ACHN (cell line): ENCODE measurements around the gene SIL1.
A peak's percentile ranks its signal among the peaks of the same experiment; 100 is the strongest.

Experiments
- DNase-seq: peaks from one replicate; pipeline ENCODE4 v3.0.0-alpha.2; 2015
- in situ Hi-C: cut with HindIII; loops from 2 replicates; pipeline ENCODE4 v1.10.0; 2017; ENCODE audit warnings: low sequenced_read_pairs, low pct_ligation_motif_present, low pct_unique_long_range_greater_than_20kb

SIL1 gene

DNA sequence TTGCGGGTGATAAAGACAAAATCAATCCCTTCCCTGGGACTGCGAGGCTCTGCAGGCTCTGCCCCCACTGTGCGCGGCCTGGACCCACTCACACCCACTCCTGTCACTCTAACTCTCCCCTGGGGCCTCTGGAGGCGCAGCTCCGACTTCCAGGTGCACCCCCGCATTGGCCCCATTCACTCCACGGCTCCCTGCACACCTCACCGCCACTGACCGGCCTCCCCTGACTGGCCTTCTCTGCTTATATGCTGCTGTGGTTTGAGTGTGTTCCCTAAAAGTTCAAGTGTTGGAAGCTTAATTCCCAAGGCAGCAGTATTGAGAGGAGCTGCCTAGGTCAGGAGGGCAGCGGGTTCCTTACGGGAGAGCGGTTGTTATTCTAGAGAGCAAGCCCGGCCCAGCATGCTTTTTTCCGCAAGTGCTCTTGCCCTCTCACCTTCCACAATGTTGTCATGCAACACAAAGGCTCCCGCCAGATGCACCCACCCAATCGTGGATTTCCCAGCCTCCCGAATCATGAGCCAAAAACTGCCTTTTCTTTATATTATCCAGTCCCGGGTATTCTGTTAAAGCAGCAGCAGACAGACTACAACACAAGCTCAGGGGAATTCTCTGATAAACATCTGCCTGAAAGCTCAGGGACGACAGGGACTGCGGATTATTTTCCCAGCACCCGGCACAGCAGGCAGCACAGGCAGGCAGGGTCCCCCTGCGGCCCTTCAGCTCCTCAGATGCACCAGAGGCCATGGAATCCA is 249.5 kb downstream of the SIL1 start:
- no peak for DNase-seq

DNA sequence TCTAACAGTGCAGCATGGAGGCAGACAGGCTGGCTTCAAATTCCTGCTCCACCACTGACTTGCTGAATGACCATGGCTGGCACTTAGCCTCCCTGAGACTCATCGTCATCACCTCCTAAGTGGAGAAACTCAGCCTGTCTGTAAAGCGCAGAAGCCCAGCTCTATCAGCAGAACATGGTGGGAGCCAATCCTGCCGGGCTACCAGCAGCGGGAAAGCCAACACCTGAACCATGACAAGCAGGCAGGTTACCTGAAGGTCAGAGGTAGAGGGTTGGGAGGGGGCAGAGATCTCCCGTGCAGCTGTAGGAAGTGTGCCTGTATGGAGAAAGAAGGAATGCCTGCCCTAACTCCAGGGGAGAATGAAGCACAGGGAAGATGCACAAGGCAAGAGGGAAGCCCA is 250.4 kb downstream of the SIL1 start:
- in situ Hi-C loops: no loop called here

More for the DNA sequence above, 249.5 kb downstream of the SIL1 start:
- in situ Hi-C loops: no loop called here

DNA sequence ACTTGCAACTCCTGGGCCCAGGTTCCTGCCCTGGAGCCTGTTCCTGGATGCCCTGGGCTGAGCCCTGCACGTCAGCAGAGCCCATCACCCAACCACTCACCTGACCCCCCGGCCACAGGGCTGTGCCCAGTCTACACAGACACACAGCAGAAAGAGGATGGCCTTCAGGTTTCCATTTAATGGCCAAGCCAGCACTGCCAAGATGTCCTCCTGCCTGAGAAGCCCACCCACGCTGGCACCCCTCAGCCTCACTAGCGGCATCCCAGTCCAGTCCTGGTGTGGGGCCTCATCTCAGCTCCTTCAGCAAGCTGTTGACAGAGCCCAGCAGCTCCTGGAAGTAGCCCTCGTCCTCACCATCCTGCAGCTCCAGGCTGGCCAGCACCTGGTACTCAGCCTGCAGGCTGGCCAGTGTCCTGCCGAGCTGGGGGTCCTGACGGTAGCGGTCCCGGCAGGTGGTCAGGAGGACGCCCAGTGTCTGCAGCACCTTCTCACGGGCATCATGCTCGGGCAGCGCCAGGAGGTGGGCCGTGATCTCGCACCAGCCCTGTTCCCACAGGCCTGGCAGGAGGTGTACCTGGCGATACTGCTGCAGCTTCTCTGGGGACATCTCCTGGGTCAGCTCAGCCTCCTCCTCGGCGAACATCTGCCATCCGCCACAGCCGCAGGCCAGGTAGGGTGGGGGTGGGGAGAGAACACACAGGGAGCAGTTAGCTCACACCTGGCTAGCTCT is 251.2 kb downstream of the SIL1 start:
- no peak for DNase-seq
- in situ Hi-C loops: no loop called here

More for the DNA sequence above, 250.4 kb downstream of the SIL1 start:
- DNase-seq: no peak

DNA sequence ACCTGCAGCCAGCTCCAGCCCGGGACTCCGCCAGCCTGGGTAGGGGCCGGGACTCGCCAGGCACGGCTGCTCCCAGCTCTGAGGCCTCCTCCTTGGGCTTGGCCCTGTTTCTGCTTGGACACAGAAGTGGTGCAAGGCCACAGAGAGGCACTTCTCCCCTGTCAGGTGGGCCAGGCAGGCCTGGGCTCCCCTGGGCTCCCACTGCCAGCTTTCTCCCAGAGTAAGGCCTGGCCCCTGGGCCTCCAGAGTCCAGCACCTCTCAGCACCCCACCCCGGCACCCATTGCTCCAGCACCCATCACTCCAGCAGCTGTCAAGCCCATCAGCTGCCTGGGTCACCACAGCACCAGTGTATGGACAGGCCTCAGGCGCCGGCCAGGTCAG is 251.9 kb downstream of the SIL1 start:
- DNase-seq: no peak
- in situ Hi-C loops: no loop called here

DNA sequence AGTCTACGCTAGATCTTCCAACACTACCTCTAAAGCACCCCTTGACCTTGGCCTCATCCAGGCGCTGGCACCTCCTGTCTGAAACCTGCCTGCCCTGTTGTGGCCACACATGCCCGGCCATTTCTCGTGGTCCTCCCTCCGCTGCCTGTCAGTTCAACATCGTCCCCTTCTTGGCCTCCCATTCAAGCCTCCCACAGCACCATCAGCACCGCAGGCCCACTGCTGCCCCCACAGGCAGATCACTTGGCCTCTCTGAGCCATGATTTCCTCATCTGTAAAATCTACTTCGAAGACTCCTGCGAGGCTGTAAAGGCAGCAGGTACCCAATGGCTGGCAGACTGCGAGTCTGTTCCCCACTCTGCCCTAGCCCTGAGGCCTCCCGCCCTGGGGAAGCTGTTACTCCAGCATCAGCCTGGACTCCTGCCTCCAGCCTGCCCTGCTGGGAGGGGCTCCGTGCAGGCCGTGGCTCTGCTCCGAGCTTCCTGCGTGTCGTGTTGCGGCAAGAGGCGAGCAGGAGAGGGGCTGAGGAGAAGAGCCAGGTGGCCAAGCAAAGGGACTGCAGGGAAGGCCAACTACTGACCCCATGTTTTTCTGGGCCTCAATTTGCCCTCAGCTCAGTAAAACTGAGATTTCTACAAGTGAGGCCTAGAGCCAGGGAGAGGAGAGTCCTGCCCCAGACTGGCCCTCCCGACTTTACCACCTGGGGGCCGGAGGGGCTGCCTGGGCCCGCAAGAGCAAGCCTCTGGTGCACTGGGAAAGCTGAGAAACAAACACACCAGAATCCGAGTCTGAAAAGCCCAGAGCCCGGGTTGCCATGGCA is 252.5 kb downstream of the SIL1 start:
- in situ Hi-C loops: no loop called here
- DNase-seq: peak; percentile 31

DNA sequence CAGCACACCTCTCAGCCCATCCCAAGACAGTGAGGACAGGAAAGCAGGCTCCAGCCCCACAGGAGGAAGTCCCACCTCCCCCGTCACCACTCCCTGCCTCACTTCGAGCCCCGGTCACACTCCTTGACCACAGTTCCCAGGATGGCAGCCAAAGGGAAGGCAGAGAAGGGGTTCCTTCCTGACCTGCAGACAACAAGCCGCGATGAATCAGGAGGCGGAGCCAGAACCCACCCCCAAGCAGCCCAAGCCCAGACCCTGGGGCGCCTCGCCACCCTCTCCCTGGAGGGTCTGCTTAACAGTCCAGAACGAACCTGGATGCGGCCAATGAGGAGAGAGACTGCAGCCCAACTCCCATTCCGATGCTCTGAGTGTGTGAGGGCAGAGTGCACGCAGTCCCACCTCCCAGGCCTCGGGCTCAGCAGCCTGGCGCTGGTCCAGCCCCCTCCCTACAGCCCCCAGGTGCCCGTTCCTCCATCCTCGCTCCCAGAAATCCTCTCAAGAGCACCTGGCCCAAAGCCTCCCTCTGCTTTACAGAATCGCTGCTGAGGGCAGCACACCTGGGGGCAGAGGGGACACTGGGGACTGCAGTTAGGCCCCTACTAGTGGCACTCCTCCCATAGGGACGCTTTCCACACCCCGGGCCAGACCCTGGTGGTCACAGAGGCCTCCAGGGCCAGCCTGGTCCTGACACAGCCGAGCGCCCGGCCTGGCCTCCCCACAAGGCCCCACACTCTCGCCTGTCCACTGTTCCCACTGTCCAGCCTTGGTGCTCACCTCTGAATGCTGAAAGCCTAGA is 253.4 kb downstream of the SIL1 start:
- in situ Hi-C loops: no loop called here
- DNase-seq: peak; percentile 97

DNA sequence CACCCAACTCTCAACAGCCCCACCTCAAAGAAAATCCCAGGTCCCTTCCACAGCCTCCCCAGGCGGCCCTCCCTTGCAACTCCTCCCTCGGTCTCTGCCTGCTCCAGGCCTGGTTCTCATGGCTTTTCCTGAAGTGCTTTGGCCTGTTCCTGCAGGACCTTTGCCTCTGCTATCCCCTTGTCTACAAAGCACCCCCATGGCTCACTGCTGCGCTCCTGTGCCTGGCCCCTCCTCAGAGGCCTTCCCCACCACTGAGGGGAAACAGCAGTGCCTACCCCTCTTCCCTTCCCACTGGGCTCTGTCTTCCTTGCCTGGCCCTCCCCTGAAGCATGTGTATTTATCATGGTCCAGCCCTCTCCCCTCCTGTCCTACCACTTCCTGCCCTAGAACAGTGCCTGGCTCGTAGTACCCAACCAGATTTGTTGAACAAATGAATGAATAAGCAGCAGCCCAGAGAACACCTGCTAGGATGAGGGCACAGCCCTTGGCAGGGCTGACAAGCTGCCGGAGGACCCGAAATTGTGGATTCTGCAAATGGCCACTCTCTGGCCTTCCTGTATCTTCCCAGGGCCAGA is 254.5 kb downstream of the SIL1 start:
- in situ Hi-C loops: no loop called here
- DNase-seq: no peak

DNA sequence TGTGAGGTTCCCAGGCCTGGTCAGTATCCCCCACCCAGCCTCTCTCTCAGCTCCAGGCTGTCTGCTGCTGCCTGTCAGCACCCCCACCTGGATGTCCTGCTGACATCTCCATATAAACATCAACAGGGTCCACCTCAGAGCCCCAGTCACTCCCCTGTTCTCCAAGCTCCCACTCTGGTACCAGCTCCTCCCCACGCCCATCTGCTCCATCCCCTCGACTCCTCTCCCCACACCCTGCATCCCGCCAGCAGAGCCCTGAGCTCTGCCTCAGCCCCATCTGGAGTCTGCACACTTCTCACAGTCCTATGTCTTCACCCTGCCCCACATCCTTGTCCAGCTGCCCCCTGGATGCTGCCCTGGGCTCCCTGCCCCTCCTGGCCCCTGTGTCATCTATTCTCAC is 255.3 kb downstream of the SIL1 start:
- in situ Hi-C loops: no loop called here
- no peak for DNase-seq

DNA sequence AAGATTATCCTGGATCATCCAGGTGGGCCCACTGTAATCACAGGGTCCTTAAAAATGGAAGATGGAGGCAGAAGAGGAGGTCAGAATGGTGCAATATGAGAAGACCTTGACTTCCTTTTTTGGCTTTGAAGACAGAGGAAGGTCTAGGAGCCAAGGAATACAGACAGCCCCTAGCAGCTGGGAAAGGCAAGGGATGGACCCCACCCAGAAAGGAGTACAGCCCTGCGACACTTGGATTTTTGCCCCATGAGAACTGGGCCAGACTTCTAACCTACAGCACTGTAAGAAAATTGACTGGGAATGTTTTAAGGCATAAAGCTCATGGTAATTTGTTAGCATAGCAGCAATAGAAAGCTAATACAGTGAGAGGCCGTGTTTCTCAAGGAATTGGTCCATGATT is 256.1 kb downstream of the SIL1 start:
- in situ Hi-C loops: no loop called here
- no peak for DNase-seq

DNA sequence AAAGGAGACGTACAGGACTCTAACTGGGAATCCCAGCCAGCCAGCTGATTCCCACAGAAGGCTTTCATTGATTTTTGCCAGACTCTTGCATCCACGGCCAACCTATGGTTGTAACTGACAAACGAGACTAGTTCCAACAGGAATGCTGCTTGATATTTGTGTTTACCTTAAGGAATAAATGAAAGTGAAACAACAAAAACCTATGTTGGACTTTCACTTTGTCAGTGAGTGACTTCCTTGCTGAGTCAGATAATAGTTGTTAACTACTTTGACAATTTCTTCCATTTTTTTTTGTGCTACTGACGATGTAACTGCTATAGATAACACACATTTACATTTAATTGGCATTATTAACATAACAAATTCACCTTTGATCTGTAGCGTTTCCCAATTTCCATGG is 259.6 kb downstream of the SIL1 start:
- DNase-seq: no peak
- in situ Hi-C loops: no loop called here

DNA sequence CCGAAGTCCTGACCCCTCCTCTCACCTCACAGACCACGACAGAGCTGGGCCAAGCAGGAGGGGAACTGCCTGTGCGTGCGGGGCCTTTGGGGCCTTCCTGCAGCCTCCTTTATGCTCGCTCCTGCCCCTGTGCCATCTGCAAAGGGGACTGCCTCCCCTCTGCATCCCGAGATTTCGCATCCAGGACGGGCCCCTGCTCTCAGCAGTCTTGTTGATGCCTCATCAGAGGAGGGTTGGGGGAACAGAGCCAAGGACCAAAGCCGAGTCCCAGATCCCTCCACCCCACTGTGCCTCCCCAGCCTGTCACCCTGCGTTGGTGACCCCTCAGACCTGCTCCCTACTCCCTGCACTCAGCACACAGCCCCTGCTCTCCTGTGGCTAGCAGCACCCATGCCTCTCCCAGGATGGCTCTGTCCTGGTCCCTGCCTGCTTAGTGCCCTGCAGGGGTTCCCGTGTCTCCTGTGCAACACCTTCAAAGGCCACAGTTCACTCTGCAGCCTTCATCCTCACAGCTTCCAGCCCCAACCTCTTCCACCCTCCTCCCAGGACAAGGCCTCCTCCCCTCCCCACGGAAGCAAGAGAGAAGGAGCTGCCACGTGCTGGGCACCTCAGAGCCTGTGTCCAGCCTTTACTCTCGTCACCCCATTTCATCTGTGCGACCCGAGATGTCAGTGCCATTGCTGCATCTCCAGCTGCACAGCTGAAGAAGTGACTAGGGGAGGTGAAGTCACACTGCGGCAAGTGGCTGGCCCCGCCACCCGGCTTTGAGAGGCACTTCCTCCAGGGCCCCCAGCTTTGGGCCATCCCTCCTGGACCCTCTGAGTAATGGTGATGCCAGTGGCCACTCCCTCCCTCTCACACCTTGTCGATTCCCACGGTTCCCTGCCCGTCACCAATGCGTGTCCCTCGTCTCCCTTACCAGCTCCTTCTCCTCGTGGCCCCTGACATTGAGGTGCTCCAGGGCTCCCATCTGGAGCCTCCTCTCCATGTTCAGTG is 260.5 kb downstream of the SIL1 start:
- in situ Hi-C loops: no loop called here
- DNase-seq: no peak

DNA sequence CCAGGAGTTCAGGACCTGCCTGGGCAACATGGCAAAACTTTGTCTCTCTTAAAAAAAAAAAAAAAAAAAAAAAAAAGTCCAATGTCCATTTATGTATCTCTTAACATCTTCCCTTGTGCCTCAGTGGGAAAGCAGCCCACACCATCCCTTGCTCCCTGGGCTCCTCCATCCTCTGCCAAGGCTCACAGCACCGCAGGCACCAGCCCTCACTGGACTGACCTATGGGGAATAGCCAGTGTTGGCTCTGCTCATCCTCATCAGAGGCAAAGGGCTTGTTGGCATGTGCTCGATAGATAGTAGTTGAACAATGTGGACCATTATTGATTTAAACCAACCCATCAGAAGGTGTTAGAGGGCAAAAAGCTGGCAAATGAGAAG is 261.2 kb downstream of the SIL1 start:
- in situ Hi-C loops: no loop called here
- no peak for DNase-seq

DNA sequence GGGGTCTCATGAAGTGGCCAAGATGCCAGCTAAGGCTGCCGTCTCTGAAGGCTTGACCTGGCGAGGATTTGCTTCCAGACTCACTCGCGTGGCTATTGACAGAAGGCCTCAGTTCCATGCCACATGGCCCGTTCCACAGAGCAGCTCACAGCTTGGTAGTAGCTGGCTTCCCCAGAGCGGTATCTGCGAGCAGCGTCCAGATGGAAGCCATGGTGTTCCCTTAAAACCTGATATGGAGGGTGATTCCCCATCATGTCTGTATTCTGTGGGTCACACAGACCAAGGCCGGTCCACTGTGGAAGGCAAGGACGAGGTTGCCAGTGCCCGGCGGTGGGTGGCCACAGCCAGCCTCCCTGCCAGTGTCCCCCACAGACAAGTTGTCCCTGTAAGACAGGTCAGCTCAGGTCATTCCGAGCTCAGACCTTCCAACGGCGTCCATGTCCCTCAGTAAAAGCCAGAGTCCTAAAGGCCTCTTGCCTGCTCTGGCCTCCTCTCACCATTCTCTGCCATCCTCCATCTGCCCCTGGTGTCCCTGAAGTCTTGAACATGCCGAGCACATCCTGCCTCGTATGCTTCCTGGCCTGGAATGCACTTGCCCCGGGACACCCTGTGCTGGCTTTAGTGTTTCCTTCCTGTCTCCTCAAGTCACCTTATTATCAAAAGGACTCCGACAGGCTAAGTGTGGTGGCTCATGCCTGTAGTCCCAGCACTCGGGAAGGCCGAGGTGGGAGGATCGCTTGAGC is 261.8 kb downstream of the SIL1 start:
- in situ Hi-C loops: no loop called here
- DNase-seq: no peak

DNA sequence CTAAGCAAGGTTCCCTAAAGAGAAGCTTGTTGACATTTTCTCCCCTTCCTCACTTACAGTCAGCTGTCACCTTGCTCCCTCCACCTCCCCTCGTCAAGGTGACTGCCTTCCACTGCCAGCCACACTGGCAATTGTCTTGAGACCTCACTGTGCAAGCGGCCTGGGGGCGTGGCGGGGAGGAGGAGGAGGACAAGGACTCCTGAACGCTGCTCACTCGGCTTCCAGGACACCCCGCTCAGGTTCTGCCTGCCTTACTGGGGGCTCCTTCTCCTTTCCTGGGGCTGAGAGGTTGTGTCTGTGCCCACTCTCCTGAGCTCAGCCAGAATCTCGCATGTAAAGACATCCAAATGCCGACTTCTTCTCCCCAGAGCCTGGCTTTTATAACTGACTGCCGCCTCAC is 262.7 kb downstream of the SIL1 start:
- in situ Hi-C loops: no loop called here
- DNase-seq: no peak

DNA sequence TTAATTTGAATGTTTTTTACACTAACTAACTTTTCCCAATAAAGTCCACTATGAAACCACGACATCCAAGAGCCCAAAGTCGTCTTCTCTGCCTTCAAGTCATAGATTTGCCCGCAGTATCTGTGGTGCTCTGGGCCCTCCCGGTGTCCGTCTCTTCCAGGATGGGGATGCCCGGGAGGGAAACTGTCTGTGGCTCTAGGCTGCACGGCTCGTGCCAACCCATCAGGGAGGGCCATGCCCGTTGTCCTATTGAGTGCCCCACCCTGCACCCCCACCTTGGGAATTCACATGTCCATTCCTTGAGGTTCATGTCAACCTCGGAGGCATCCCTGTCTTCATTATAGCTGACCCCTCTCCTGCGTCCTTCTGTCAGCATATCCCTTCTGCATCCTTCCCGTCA is 263.2 kb downstream of the SIL1 start:
- in situ Hi-C loops: no loop called here
- no peak for DNase-seq

DNA sequence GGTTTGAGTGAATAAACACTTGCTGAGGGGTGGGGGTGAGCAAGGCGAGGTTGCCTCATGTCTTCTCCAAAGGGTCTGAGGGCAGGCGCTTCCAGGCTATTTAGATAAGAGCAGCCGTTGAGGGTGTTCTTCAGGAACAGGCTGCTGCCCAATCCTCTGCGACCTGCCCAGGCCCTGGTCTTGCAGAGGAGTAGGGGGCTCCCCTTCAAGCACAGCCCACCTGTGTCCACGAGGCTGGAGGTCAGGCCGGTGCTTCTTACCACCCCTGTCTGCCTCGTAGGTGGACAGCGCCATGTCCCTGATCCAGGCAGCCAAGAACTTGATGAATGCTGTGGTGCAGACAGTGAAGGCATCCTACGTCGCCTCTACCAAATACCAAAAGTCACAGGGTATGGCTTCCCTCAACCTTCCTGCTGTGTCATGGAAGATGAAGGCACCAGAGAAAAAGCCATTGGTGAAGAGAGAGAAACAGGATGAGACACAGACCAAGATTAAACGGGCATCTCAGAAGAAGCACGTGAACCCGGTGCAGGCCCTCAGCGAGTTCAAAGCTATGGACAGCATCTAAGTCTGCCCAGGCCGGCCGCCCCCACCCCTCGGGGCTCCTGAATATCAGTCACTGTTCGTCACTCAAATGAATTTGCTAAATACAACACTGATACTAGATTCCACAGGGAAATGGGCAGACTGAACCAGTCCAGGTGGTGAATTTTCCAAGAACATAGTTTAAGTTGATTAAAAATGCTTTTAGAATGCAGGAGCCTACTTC is 264.5 kb downstream of the SIL1 start:
- in situ Hi-C loops: no loop called here
- DNase-seq: no peak
